OCI-LY7 (cell line): ENCODE results near the gene MAPK11. TPM values are rescaled to one million over a fixed set of nuclear protein-coding genes. Genes with fewer than 3 reads are reported as not detected.

Experiments used
- BruUV-seq: library from RNA; stranded (reverse); fragments of 400-500 nt; replicated peaks from 2 replicates; lab custom pipeline; 2021; lab: Mats Ljungman, UMichigan
- CTCF ChIA-PET: fragments of 300-600 bp; sonication (Branson Sonifier 250); formaldehyde crosslinking; loops from one replicate; lab custom pipeline; 2022; ENCODE audit warnings: antibody characterized with exemption; ENCODE audit not compliant: unreplicated experiment; lab: Charles Lee
- POLR2A ChIA-PET: fragments of 300-600 bp; sonication (Branson Sonifier 250); formaldehyde crosslinking; loops from one replicate; lab custom pipeline; 2022; ENCODE audit warnings: antibody characterized with exemption; lab: Charles Lee
- DNase-seq: peaks from one replicate; pipeline ENCODE4 v3.0.0-alpha.2; 2015; ENCODE audit warnings: low spot score
- H2AFZ ChIP-seq: fragments of 200-600 bp; sonication (generic), shearing (Covaris generic); 2 replicates; pipeline ENCODE4 v1.6.1; 2014; ENCODE audit warnings: mild to moderate bottlenecking, antibody characterized with exemption, low read length, moderate library complexity
- H3K27ac ChIP-seq: fragments of 200-600 bp; sonication (generic); 2 replicates; pipeline ENCODE4 v1.5.1; 2014; ENCODE audit warnings: mixed run types, low read depth, mild to moderate bottlenecking, moderate library complexity, low read length, inconsistent platforms; ENCODE audit not compliant: poor library complexity, severe bottlenecking
- H3K36me3 ChIP-seq: fragments of 200-600 bp; sonication (generic); 2 replicates; pipeline ENCODE4 v1.6.1; 2014; ENCODE audit warnings: mild to moderate bottlenecking, antibody characterized with exemption, low read length, moderate library complexity, mixed read lengths; ENCODE audit not compliant: insufficient read depth
- H3K4me1 ChIP-seq: fragments of 200-600 bp; sonication (generic); 2 replicates; pipeline ENCODE4 v1.5.1; 2014; ENCODE audit warnings: mild to moderate bottlenecking, low read length; ENCODE audit not compliant: insufficient read depth, poor library complexity, severe bottlenecking
- H3K4me2 ChIP-seq: fragments of 200-600 bp; sonication (generic); 2 replicates; pipeline ENCODE4 v1.6.1; 2014; ENCODE audit warnings: mild to moderate bottlenecking, low read length
- H3K4me3 ChIP-seq: fragments of 200-600 bp; sonication (generic); 2 replicates; pipeline ENCODE4 v1.5.1; 2014; ENCODE audit warnings: mild to moderate bottlenecking, low read depth, low read length; ENCODE audit not compliant: poor library complexity, severe bottlenecking
- H3K79me2 ChIP-seq: fragments of 200-600 bp; sonication (generic); 2 replicates; pipeline ENCODE4 v1.6.1; 2016; ENCODE audit warnings: low read depth, mild to moderate bottlenecking, low read length, moderate library complexity, mixed read lengths; ENCODE audit not compliant: insufficient read depth
- H3K9me2 ChIP-seq: fragments of 200-600 bp; sonication (generic); 2 replicates; pipeline ENCODE4 v1.6.1; 2016; ENCODE audit warnings: mild to moderate bottlenecking, low read length, mixed read lengths; ENCODE audit not compliant: insufficient read depth
- H3K9me3 ChIP-seq: fragments of 200-600 bp; sonication (generic); 2 replicates; pipeline ENCODE4 v1.6.1; 2014; ENCODE audit warnings: mild to moderate bottlenecking, mixed run types, low read length, mixed read lengths
- H4K20me1 ChIP-seq: fragments of 200-600 bp; sonication (generic); 2 replicates; pipeline ENCODE4 v1.6.1; 2014; ENCODE audit warnings: mild to moderate bottlenecking, antibody characterized with exemption, low read length, moderate library complexity, mixed read lengths; ENCODE audit not compliant: insufficient read depth
- EZH2phosphoT487 ChIP-seq: fragments of 200-600 bp; sonication (generic); IDR thresholded peaks from 2 replicates; pipeline ENCODE4 v1.6.1; 2018; ENCODE audit warnings: low read depth, borderline replicate concordance, mild to moderate bottlenecking, mixed run types, antibody characterized with exemption, low read length, moderate library complexity, mixed read lengths
- intact Hi-C: fragments of 100-400 bp; cut with micrococcal nuclease; formaldehyde crosslinking; loops from one replicate; pipeline ENCODE4 v1.10.0; 2022; ENCODE audit not compliant: unreplicated experiment
- total RNA-seq, 2 experiments: library from RNA; depleted of rRNA in 1 of 2; stranded (reverse); fragments of >200 nt in 1 of 2; shearing (Covaris generic) in 1 of 2; gene quantifications; 2 replicates each; pipeline ENCODE4 v1.2.3, GENCODE V29; 2014 to 2022
- TF ChIP-seq, protein P1 (sequence below): fragments of 200-600 bp; sonication (generic); conservative IDR thresholded peaks from 2 replicates; pipeline ENCODE4 v1.5.1; 2014; ENCODE audit warnings: mild to moderate bottlenecking, antibody characterized with exemption, low read length, moderate library complexity, mixed read lengths

The MAPK11 gene
- total RNA-seq, 2 experiments from 2014 or later = 12.0 to 19.7 TPM

DNA sequence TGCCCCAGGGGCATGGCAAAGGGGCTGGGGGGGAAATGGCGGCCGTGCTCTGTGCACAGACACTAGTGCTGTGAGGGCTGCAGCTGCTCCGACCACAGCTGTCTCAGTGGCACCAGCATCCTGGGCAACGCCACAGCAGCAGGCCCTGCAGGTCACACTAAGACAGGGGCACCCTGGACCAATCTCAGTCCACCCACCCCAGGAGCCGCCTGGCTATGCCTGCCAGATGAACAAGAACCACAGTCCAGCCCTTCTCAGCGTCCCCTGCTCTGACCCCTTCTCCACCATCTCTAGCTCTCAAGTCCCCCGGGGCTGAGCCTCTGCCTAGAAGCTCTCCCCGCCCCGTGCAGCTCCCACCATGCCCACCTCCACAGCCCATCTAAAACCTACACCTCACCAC lies 41.8 kb downstream of the MAPK11 start:
- TF ChIP-seq EZH2phosphoT487 = no peak
- TF ChIP-seq, protein P1, sequence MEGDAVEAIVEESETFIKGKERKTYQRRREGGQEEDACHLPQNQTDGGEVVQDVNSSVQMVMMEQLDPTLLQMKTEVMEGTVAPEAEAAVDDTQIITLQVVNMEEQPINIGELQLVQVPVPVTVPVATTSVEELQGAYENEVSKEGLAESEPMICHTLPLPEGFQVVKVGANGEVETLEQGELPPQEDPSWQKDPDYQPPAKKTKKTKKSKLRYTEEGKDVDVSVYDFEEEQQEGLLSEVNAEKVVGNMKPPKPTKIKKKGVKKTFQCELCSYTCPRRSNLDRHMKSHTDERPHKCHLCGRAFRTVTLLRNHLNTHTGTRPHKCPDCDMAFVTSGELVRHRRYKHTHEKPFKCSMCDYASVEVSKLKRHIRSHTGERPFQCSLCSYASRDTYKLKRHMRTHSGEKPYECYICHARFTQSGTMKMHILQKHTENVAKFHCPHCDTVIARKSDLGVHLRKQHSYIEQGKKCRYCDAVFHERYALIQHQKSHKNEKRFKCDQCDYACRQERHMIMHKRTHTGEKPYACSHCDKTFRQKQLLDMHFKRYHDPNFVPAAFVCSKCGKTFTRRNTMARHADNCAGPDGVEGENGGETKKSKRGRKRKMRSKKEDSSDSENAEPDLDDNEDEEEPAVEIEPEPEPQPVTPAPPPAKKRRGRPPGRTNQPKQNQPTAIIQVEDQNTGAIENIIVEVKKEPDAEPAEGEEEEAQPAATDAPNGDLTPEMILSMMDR = no peak
- peaks cover 48% of the 10 kb centered on the region for H3K36me3 ChIP-seq
- H3K9me3 ChIP-seq = no peaks in the 10 kb centered on the region
- H3K27ac ChIP-seq = no peak overlapping the region
- intact Hi-C loops = no loop called here
- no peak overlapping the region for H3K4me3 ChIP-seq
- H3K79me2 ChIP-seq = no peaks in the 10 kb centered on the region
- no peaks in the 10 kb centered on the region for H3K4me1 ChIP-seq
- no peak overlapping the region for H2AFZ ChIP-seq
- H3K9me2 ChIP-seq = no peaks in the 10 kb centered on the region
- H3K4me2 ChIP-seq = no peak overlapping the region
- POLR2A ChIA-PET = interaction anchor here (0.6 kb wide), 1 partner anchor 13 kb away, joined by 3 read pairs; no protein-coding TSS in a partner anchor
- CTCF ChIA-PET = no interaction called here
- BruUV-seq = no TSS peak
- DNase-seq = no peak
- no peaks in the 10 kb centered on the region for H4K20me1 ChIP-seq

- Histone ChIP-seq H3K9me3 (no peaks in the 10 kb centered on the region), H3K9me2 (no peaks in the 10 kb centered on the region), H3K27ac (no peak overlapping the region), H2AFZ (no peak overlapping the region), H3K4me2 (no peak overlapping the region), H3K4me3 (no peak overlapping the region), H3K4me1 (no peaks in the 10 kb centered on the region), H4K20me1 (no peaks in the 10 kb centered on the region), H3K79me2 (no peaks in the 10 kb centered on the region), H3K36me3 (peaks cover 47% of the 10 kb centered on the region)
- POLR2A ChIA-PET = interaction anchor here (0.6 kb wide), 1 partner anchor 14 kb away, joined by 3 read pairs; no protein-coding TSS in a partner anchor
- CTCF ChIA-PET = no interaction called here
- BruUV-seq = no TSS peak
- no peak for DNase-seq
- intact Hi-C loops = no loop called here
- TF ChIP-seq, protein P1 = no peak
- no peak for TF ChIP-seq EZH2phosphoT487
Observed at GRCh38 chr22:50227579-50228215, 42.5 kb downstream of the MAPK11 start.

GRCh38 chr22:50226875-50227165 lies 43.4 kb downstream of the MAPK11 start:
- Histone ChIP-seq H4K20me1 (no peaks in the 10 kb centered on the region), H3K9me2 (no peaks in the 10 kb centered on the region), H3K4me1 (no peaks in the 10 kb centered on the region), H3K4me2 (no peak overlapping the region), H3K36me3 (peaks cover 51% of the 10 kb centered on the region), H3K9me3 (no peaks in the 10 kb centered on the region), H3K4me3 (no peak overlapping the region), H3K79me2 (no peaks in the 10 kb centered on the region), H2AFZ (no peak overlapping the region), H3K27ac (no peak overlapping the region)
- TF ChIP-seq, protein P1 = no peak
- no peak for TF ChIP-seq EZH2phosphoT487
- intact Hi-C loops = no loop called here
- DNase-seq = no peak
- BruUV-seq = no TSS peak
- POLR2A ChIA-PET = no interaction called here
- CTCF ChIA-PET = no interaction called here
